GM18519 (cell line): ENCODE results near the gene POGZ.

ENCODE experiments used
- ATAC-seq: cut with Tn5 transposase; IDR thresholded peaks from one replicate; pipeline ENCODE4 v1.9.1; 2021; ENCODE audit warnings: mild to moderate bottlenecking, moderate library complexity; ENCODE audit not compliant: unreplicated experiment, low FRiP score

POGZ gene, protein sequence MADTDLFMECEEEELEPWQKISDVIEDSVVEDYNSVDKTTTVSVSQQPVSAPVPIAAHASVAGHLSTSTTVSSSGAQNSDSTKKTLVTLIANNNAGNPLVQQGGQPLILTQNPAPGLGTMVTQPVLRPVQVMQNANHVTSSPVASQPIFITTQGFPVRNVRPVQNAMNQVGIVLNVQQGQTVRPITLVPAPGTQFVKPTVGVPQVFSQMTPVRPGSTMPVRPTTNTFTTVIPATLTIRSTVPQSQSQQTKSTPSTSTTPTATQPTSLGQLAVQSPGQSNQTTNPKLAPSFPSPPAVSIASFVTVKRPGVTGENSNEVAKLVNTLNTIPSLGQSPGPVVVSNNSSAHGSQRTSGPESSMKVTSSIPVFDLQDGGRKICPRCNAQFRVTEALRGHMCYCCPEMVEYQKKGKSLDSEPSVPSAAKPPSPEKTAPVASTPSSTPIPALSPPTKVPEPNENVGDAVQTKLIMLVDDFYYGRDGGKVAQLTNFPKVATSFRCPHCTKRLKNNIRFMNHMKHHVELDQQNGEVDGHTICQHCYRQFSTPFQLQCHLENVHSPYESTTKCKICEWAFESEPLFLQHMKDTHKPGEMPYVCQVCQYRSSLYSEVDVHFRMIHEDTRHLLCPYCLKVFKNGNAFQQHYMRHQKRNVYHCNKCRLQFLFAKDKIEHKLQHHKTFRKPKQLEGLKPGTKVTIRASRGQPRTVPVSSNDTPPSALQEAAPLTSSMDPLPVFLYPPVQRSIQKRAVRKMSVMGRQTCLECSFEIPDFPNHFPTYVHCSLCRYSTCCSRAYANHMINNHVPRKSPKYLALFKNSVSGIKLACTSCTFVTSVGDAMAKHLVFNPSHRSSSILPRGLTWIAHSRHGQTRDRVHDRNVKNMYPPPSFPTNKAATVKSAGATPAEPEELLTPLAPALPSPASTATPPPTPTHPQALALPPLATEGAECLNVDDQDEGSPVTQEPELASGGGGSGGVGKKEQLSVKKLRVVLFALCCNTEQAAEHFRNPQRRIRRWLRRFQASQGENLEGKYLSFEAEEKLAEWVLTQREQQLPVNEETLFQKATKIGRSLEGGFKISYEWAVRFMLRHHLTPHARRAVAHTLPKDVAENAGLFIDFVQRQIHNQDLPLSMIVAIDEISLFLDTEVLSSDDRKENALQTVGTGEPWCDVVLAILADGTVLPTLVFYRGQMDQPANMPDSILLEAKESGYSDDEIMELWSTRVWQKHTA (N-terminal part only)

DNA sequence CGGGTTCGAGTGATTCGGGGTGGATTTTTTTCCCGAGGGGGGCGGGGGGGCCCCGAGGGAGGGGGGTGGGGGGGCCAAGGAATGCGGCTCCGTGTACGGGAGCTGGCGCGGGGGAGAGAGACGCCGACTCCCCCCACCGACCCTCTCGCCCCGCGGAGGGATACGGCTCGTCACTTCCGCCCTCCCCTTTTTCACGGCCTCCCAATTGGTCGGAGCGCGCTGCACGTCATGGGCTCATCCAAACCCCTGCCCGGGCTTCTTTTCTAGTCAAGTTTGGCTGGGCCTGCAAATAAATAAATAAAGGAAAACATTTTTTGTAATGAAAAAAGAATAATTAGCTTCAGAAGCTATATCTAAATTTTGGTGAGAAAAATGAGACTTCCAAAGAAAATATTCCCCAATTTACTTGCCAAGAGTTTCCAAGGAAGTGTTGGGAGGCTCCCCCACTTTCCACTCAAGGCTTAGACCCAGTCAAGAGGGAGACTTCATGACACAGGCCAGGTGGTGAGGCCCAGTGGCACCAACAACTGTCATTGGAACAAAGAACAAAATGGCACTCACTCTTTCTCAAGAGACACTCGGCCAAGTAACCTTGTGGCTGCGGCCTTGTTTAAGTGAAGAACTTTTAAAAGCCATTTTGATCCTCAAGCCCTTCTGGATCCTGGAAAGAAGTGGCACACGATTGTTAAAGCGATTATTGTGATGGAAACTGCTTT is at the start of gene POGZ:
POGZ (minus strand) TSS at position 164 of the 716 bp plus-strand sequence. CDS start 17,290 bp downstream, outside the sequence.
- peak; percentile 40 for ATAC-seq

DNA sequence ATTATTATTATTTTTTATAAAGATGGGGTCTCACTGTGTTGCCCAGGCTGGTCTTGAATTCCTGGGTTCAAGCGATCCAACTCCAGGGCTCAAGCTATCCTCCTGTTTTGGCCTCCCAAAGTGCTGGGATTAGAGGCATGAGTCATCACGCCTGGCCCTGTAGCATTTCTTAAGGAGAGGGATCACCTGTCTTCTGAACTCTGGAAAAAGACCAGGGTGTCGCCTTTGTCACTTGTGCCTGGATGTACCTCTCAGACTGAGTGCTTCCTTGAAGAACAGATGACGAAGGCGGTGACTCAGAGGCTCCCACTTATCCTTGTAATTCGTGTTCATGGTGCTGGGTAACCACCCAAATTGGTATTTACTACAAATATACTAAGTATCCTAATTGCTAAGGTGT is 49.5 kb upstream of the POGZ start:
- no peak for ATAC-seq

DNA sequence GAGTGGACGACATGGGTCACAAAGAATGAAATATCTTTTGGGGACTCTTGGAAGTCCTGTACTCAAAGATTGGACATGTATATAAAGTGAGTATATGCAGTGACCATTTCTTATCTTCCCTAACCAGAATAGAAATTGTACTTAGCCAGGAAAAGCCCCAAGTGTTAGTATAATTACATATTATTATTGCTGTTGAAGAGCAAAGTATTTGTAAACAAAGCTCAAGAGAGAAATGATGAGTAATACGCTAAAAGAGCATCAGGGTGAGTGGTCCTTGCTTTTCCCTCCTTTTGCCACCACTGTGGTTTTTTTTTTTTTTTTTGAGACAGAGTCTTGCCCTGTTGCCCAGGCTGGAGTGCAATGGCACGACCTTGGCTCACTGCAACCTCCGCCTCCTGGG is 45.5 kb upstream of the POGZ start:
- ATAC-seq = no peak

DNA sequence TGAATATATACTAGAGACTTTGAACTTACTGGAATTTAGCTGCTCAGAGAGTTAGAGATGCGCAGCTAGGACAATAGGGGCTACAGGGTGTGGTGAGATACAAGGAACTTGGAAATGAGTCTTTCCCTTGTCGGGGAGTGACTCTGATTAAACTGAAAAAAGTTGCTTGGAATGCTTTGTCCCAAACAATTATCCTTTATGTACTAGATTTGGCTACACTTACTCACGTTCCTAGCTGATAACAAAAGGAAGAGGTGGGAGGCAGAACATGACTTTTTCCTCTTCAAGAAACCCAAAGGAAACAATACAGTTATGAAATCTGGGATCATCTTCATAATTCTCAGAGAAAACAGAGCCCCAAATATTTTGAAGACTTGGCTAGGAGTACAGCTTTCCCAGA is 45.0 kb upstream of the POGZ start:
- ATAC-seq = no peak

DNA sequence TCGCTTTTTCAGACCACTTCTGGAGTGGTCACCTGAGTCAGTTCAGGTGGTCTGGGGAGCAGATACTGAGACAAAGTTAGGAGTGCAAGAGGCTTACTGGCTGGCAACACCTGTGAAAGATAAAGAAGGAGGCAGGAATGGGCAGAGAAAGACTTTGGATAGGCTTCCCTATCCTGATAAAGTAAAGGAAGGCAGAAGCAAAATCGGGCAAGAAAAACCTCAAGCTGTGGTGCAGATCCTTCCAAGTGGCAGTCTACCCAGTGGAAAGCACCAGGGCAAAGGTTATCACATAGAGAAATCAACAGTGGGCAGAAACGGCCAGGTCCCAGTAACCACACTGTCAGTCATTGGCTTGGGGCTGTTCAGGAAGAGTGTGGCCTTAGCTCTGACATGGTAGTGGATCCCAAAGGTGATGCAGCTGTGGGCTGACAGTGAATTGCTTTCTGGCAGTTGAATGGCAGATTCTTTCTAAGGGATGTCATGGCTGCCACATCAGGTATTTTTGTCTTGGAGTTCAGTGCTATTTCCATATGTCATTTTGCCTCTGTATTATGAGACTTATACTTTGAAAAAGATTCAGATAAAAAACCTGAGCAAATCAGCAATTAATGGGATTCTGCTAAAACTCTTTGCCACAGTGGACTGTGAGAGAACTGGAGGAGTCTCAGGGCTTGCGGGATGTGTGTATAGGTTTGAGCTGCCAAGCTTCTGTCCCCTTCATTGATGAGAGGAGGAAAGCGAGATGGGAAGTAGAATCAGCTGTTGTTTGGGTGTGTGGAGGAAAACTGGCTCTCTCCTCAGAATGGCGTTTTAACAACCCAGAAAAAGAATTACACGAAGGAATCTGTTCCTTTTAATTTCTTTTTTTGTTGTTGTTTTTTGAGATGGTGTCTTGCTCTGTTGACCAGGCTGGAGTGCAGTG is 43.8 kb upstream of the POGZ start:
- ATAC-seq = no peak

DNA sequence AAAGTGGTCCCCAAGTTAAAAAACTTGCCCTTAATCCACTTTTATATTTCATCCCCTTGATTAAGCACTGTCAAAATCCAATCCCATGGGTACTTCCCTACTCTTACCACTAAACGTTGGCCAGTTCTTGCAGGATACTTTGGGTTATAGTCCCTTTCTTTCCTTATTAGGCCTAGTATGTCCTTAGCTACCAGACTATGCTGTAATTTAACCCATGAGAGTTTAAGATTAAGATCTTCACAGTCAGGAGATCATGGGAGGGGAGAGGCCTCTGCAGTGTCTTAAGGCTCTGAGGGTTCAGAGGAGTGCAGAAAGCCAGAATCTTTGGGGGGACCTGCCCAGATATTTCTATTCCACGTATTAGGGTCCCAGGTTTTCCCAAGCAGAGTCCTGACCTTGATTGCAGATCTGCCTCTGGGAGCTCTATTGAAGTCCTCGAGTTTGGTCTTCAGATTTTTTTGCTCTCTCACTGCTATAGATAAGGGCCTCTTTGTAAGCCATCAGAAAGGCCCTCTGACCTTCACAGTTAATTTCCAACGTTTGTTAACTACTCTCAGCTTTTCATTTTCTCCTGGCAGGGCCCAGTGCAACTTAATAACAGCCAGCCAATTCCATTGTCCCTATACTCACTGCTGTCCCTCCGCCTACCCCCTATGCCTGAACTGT is 42.9 kb upstream of the POGZ start:
- no peak for ATAC-seq

DNA sequence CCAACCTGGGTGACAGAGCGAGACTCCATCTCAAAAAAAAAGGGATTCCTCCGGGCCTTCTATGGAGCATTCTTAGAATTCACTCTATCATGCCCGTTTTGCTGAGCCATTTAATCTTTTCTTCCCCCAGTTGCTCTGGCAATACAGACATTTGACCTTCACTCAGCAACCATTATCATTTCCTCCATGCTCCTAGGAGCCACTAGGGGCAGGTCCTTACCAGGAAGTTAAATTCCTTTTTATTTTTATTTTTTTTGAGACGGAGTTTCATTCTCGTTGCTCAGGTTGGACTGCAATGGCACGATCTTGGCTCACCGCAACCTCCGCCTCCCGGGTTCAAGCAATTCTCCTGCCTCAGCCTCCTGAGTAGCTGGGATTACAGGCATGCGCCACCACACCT is 42.2 kb upstream of the POGZ start:
- ATAC-seq = no peak

DNA sequence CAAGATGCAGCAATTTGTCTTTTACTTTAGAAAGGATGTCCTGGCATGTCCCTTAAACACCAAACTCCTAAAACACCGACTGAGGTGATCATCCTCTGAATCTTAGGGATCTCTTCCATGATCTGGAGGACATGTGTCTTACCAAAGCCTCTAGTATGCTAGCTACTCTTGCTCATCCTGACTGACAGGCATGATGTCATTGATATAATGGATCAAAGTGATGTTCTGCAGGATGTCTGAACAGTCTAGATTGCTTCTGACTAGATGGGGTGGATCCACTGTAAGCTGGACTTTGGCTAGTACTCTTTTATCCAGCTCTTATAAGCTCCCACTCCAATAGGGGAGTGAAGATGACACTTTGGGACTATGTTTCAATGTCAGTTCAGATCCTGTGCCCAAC is 40.6 kb upstream of the POGZ start:
- no peak for ATAC-seq

DNA sequence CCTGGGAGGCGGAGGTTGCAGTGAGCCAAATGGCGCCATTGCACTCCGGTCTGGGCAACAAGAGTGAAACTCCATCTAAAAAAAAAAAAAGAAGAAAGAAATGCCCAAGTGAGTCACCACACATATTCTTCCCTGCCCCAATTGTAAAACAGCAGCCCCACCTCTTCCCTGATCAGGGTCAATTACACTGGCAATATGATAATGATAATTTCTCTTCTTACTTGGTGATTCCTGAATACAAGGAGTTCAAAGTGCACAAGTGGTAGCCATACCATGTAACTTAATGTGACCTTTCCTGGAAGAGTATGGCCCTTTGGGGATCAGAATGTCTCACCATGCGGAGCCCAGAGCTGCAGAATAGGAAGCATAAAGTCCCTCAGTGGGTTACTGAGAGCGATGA is 40.1 kb upstream of the POGZ start:
- ATAC-seq = no peak

DNA sequence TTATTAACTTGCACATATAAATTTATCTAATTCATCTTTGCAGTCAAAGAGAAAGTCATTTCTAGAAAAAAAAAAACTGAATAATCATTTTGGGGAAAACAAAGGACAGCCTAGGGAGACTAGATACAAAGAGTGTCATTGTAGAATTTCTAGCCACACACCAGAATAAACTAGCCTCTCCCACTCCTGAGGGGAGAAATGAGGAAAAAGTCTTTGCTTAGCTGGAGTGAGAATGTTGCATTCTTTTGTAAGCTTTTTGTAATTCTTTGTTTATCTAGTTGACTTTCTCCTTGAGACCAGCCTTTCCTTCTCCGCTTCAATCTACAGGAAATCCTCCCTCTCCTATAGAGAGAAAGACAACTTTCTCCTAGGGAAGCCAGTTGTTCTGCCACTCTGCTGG is 36.0 kb upstream of the POGZ start:
- no peak for ATAC-seq

DNA sequence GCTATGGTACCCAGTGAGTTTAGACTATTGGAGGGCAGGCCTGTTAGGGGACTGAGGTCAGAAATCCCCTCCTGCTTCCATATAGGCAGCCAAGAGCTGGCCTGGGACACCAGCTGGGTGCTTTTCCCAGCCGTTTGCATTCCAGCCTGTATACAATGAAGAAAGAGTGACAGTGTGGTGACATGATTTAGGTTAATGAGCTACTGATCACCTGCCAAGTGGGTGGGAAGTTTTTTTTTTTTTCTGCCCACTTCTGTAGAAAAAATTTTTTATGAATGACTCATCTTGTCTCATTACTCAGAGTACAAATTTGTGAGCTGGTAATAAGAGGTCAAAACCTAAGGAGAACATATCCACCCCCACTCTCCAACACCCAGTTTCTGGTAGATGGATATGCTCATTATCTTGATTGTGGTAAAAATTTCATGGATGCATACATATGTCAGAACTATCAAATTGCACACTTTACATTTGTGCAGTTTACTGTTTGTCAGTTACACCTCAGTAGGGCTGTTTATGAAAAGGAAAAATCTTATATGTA is 35.5 kb upstream of the POGZ start:
- ATAC-seq = no peak

DNA sequence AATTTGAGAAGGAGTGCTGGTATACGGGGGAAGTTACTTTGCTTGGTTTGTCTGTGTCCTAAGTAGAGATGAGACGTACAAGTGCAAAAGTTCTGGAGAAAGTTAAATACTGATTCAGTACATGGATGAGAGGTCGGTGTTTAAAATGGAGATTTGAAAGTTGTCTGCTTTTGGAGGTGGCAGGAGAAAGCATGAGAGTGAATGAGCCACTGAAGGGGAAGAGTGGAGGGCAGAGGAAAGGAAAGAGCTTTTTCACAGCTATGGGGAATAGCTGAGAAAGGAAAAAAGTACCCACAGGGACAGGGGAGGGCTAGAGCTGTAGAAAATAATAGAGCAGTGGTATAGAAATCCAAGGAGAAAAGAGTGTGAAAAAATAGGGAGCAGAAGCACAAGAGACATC is 33.7 kb upstream of the POGZ start:
- no peak for ATAC-seq

DNA sequence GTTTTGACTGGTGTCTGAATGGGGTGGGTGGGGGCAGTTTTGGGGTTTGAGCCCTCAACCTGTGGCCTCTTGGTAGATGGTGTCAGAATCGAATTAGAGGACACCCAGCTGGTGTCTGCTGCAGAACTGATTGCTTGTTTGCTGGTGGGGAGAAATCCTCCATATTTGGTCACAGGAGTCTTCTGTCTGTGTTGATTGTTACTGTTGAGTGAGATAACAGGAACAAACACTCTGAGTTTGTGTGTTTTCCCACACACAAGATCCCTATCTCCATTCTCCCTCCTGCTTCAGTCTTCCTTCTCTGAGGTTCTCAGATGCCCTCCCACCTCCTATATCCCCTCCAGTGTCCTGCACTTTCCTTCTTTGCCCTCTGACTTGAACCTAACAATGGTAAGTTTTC is 32.8 kb upstream of the POGZ start:
- no peak for ATAC-seq

DNA sequence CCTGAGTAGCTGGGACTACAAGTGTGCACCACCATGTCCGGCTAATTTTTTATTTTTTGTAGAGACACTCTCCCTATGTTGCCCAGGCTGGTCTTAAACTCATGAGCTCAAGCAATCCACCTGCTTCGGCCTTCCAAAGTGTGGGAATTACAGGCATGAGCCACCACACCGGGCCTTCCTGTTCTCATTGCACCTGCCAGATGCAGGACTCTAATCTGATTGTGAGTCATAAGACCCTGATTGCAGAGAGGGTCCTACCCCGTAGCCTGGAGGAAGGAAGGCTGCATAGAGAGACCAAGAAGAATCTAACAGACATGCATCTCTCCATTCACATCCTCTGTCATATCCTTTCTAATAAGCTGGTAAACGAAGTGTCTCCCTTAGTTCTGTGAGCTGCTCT is 32.3 kb upstream of the POGZ start:
- no peak for ATAC-seq

DNA sequence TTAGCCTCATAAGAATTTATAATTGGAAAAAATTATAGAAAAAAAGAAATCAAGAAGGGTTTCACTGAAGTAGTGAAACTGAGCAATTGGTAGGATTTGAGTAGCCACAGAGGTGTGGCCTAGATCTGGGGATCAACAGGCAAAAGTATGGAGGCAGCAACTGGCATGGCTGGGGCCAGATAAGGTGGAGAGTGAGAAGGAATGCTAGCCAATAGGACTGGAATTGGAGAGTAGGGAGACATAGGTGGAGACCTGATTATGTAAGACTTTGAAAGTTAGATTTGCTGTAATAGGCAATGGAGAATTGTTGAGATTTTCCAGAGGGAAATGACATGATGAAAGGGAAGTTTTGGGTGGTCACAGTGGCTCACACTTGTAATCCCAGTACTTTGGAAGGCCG is 27.3 kb upstream of the POGZ start:
- no peak for ATAC-seq

DNA sequence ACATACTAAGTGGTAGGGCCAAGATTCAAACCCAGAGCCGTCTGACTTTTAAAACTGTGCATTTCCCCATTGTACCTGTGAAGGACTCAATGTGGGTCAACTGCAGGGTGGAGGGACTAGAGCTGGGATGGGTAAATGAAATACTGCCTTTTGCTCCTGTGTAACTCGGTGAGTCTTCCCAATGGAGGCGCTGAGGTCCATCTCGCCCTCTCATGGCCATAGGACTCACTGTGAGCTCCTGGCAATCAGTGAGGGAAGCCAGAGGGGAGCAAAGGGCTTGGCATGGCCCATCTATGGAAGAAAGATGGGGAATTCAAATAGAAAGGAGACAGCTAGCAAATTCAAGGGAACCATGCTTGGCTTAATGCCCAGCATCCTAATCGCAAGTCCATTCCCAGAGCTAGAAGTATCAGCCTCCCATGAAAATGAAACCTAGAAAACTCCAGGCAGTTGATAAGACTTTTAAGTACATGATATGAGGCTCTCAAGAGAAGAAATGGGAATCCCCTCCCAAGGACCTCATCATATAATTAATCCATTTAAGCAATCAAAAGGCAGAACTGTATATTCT is 26.5 kb upstream of the POGZ start:
- ATAC-seq = no peak

DNA sequence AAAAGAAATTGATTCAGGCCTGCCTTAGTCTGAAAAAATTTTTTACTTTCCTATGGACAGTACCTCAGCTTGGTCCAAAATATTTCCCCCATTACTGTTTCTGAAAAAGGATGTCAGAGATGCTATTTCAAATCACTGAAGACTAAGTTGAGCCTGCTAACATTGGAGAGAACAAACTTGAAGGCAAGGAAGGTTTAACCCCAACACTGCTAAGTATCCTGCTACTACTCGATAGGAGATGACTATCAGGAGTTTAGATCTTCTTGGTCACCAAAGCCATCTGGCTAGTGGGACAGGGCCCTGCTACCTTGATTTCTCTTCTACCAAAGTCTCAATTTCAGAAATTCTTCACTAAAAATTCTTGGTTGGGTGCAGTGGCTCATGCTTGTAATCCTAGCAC is 22.7 kb upstream of the POGZ start:
- no peak for ATAC-seq

DNA sequence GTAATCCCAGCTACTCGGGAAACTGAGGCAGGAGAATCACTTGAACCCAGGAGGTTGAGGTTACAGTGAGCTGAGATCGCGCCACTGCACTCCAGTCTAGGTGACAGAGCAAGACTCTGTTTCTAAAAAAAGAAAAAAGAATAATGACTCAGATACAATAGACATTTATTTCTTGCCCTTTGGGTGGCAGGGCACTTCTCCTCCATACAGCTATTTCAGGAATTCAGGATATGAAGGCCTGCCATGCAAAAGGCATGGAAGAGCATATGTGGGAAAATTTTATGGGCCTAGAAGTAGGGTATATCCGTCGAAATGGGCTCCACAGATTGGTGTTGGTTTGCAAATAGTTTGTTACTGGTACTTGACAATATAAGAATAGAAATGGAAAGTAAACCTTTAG is 20.2 kb upstream of the POGZ start:
- ATAC-seq = no peak
